Smooth muscle cell (in vitro differentiated cells): ENCODE data around the gene SCARF1. TPM values are rescaled to one million over a fixed set of nuclear protein-coding genes. Genes with fewer than 3 reads are reported as not detected.

Experiments
- DNase-seq: peaks from one replicate; lab custom pipeline; 2025; ENCODE audit not compliant: unreplicated experiment; lab: John Stamatoyannopoulos, UW
- H2AFZ ChIP-seq: fragments of 200-600 bp; sonication (generic); 2 replicates; pipeline ENCODE4 v1.6.0; 2016; ENCODE audit warnings: antibody characterized with exemption, low read depth, mild to moderate bottlenecking
- H3F3A ChIP-seq: fragments of 200-600 bp; sonication (generic); 2 replicates; pipeline ENCODE4 v1.6.0; 2017; ENCODE audit warnings: antibody characterized with exemption, low read depth
- H3K27ac ChIP-seq: fragments of 200-600 bp; sonication (generic); 2 replicates; pipeline ENCODE4 v1.5.1; 2016; ENCODE audit warnings: low read depth, mild to moderate bottlenecking
- H3K27me3 ChIP-seq: fragments of 200-600 bp; sonication (generic); 2 replicates; pipeline ENCODE4 v1.6.1; 2016; ENCODE audit warnings: low read depth, mild to moderate bottlenecking
- H3K36me3 ChIP-seq: fragments of 200-600 bp; sonication (generic); 2 replicates; pipeline ENCODE4 v1.5.1; 2016; ENCODE audit warnings: low read depth
- H3K4me1 ChIP-seq: fragments of 200-600 bp; sonication (generic); 2 replicates; pipeline ENCODE4 v1.5.1; 2016; ENCODE audit warnings: low read depth
- H3K4me2 ChIP-seq: fragments of 200-600 bp; sonication (generic); 2 replicates; pipeline ENCODE4 v1.6.0; 2016; ENCODE audit warnings: mild to moderate bottlenecking
- H3K4me3 ChIP-seq: fragments of 200-600 bp; sonication (generic); 2 replicates; pipeline ENCODE4 v1.5.1; 2016; ENCODE audit warnings: mild to moderate bottlenecking
- H3K79me2 ChIP-seq: fragments of 200-600 bp; sonication (generic); 2 replicates; pipeline ENCODE4 v1.6.0; 2016; ENCODE audit warnings: low read depth, mild to moderate bottlenecking
- H3K9ac ChIP-seq: fragments of 200-600 bp; sonication (generic); 2 replicates; pipeline ENCODE4 v1.6.0; 2016; ENCODE audit warnings: low read depth
- H3K9me3 ChIP-seq: fragments of 200-600 bp; sonication (generic); replicated peaks from 2 replicates; pipeline ENCODE4 v1.5.1; 2016; ENCODE audit warnings: low read depth
- H4K20me1 ChIP-seq: fragments of 200-600 bp; sonication (generic); 2 replicates; pipeline ENCODE4 v1.6.0; 2016; ENCODE audit warnings: low read depth
- WGBS: methylation state at CpG from one replicate; pipeline ENCODE4 v1.1.7; 2016; ENCODE audit warnings: low lambda C conversion rate; 5-methylcytosine and 5-hydroxymethylcytosine counted together
- polyA plus RNA-seq: library from polyadenylated mRNA; unstranded; fragments of >200 nt; fragmentation: Nextera tagmentation; extraction: Ambion mirVana; gene quantifications from 2 replicates; pipeline ENCODE4 v1.2.1, GENCODE V29; 2016
- total RNA-seq: library from RNA; depleted of rRNA; stranded (reverse); fragments of >200 nt; gene quantifications from 2 replicates; pipeline ENCODE4 v1.2.3, GENCODE V29; 2014
- TF ChIP-seq, protein P1 (sequence below): fragments of 200-600 bp; sonication (generic); IDR thresholded peaks from 2 replicates; pipeline ENCODE4 v1.5.1; 2017; ENCODE audit warnings: borderline replicate concordance, mild to moderate bottlenecking, antibody characterized with exemption; ENCODE audit not compliant: insufficient read depth, poor library complexity, severe bottlenecking

SCARF1 gene
- total and polyA plus RNA-seq, 2 experiments from 2014 or later: 0.11 to 0.63 TPM

DNA sequence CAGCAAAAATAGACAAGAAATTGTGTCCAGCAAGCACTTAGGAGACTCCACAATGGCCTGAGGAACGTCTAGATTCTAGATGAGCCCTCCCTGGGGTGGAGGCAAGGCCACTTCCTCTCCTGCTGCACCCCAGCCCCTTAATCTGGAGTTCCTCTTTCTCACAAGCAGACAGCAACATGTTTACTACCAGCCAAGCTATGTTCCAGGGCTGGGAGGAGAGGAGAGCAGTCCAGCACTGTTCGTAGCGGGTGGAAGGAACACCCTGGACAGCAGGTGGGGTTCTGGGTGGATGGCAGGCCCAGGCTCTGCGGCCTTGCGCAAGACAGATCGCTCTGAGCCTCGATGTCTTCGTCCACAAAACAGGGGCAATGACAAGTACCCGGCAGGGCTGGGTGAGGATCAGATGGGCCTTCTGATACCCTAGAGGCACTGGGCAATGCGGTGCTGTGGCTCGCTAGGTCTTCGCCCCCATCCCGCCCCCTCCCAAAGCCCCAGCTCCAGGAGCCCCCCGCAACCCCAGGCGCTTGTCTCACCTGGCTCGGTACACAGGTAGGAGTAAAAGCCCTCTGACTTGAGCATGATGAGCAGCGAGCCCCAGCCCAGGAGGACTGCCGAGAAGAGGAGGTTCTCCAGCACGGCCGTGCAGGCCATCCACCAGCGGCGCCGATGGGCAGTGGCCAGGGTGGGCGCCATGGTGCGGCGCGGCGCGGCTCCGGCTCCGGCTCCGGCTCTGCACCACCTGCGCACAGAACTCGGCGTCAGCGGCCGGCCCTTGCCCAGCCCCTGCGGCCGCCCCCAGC lies 18.1 kb downstream of the SCARF1 start:
- Histone ChIP-seq H3K4me3 (peak overlapping the region; percentile 65), H3K27ac (no peak overlapping the region), H3K9ac (no peak overlapping the region), H3K79me2 (no peaks in the 10 kb centered on the region), H3K36me3 (no peaks in the 10 kb centered on the region), H2AFZ (no peak overlapping the region), H3K4me2 (peak overlapping the region; percentile 97), H3K27me3 (no peaks in the 10 kb centered on the region), H4K20me1 (no peaks in the 10 kb centered on the region), H3K4me1 (peaks cover 25% of the 10 kb centered on the region), H3F3A (no peaks in the 10 kb centered on the region), H3K9me3 (no peaks in the 10 kb centered on the region)
- DNase-seq: no peak
- WGBS: 34% methylated on average over 35 of the region's 39 CpGs
- TF ChIP-seq, protein P1, sequence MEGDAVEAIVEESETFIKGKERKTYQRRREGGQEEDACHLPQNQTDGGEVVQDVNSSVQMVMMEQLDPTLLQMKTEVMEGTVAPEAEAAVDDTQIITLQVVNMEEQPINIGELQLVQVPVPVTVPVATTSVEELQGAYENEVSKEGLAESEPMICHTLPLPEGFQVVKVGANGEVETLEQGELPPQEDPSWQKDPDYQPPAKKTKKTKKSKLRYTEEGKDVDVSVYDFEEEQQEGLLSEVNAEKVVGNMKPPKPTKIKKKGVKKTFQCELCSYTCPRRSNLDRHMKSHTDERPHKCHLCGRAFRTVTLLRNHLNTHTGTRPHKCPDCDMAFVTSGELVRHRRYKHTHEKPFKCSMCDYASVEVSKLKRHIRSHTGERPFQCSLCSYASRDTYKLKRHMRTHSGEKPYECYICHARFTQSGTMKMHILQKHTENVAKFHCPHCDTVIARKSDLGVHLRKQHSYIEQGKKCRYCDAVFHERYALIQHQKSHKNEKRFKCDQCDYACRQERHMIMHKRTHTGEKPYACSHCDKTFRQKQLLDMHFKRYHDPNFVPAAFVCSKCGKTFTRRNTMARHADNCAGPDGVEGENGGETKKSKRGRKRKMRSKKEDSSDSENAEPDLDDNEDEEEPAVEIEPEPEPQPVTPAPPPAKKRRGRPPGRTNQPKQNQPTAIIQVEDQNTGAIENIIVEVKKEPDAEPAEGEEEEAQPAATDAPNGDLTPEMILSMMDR: no peak

DNA sequence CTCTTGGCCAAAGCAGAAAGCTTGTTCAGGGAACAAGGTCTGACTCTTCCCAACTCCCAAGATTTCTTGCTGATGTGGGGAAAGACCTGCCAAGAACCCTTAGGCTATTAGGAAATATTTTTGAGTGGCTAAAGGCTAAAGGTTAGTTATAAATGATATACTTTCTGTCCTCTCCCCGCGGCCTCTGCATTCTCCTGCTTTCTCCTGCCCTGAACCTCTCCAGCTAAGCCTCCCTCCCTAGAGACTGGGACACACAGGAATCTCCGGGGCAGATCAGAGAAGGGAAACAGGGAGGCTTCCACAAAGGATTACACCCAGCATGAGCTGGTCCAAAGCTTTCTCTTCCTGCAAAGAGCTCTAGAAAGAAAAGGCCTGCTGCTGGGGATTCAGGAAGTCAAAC lies 19.2 kb downstream of the SCARF1 start:
- Histone ChIP-seq H3F3A (no peaks in the 10 kb centered on the region), H3K27ac (no peak overlapping the region), H4K20me1 (no peaks in the 10 kb centered on the region), H3K9ac (no peak overlapping the region), H3K4me3 (no peak overlapping the region), H3K4me2 (peak overlapping the region; percentile 40), H3K79me2 (no peaks in the 10 kb centered on the region), H3K27me3 (no peaks in the 10 kb centered on the region), H3K36me3 (no peaks in the 10 kb centered on the region), H3K9me3 (no peaks in the 10 kb centered on the region), H3K4me1 (peaks cover 25% of the 10 kb centered on the region), H2AFZ (no peak overlapping the region)
- WGBS: 57% methylated on average over 3 of the region's 3 CpGs
- no peak for DNase-seq
- TF ChIP-seq, protein P1: no peak

DNA sequence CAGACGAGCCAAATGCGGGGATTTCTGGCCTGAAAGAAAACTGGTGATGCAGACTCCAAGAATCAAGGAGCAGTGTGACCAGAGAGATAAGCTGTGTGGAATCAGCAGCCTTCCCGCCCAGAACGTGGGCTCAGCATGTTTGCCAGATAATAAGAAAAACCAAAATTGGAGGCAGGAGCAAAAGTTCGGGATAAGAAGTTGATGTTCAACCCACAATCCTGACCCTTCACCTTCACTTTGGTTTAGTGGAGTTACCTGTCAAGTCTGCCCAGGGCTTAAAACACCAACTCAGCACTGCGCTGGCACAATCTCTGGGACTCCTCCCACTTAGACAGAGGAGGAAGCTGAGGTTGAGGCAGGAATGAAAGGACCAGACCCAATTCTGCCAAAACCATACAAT lies 20.0 kb downstream of the SCARF1 start:
- Histone ChIP-seq H3K9me3 (no peaks in the 10 kb centered on the region), H3F3A (no peaks in the 10 kb centered on the region), H3K36me3 (no peaks in the 10 kb centered on the region), H3K79me2 (no peaks in the 10 kb centered on the region), H3K4me1 (peaks cover 25% of the 10 kb centered on the region), H3K4me3 (no peak overlapping the region), H3K4me2 (peak overlapping the region; percentile 30), H3K27ac (peak overlapping the region; percentile 46), H4K20me1 (no peaks in the 10 kb centered on the region), H3K9ac (no peak overlapping the region), H3K27me3 (no peaks in the 10 kb centered on the region), H2AFZ (no peak overlapping the region)
- WGBS: 35% methylated on average over 6 of the region's 6 CpGs
- TF ChIP-seq, protein P1: no peak
- DNase-seq: no peak

DNA sequence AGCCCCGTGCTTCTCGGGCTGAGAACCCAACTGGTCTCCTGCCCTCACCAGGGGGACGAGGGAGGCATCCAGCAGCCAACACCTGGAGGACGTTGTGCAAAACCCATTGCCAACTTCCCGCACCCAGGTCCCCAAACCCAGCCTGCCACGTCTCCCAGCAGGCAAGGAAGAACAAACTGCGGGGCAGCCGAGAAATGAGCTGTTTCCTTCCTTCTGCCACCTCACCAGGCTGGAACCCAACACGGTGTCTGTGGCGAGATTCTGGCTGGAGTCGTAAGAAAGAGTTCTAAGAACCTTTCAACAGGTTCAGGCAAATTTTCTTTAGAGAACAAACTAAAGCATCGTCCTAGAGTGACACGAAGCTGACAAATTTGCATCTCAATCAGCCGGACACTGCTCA lies 20.5 kb downstream of the SCARF1 start:
- H3K27me3 ChIP-seq: no peaks in the 10 kb centered on the region
- TF ChIP-seq, protein P1: no peak
- no peak overlapping the region for H3K4me3 ChIP-seq
- H3K79me2 ChIP-seq: no peaks in the 10 kb centered on the region
- H2AFZ ChIP-seq: no peak overlapping the region
- H3F3A ChIP-seq: no peaks in the 10 kb centered on the region
- H3K4me2 ChIP-seq: peak overlapping the region; percentile 30
- WGBS: 83% methylated on average over 14 of the region's 14 CpGs
- peaks cover 25% of the 10 kb centered on the region for H3K4me1 ChIP-seq
- H3K9me3 ChIP-seq: no peaks in the 10 kb centered on the region
- H3K9ac ChIP-seq: no peak overlapping the region
- H4K20me1 ChIP-seq: no peaks in the 10 kb centered on the region
- no peak for DNase-seq
- peak overlapping the region; percentile 46 for H3K27ac ChIP-seq
- no peaks in the 10 kb centered on the region for H3K36me3 ChIP-seq
